SJCRH30 (cell line): Measurements from ENCODE around the gene CENPVL3. TPM values are rescaled to one million over a fixed set of nuclear protein-coding genes. Genes with fewer than 3 reads are reported as not detected.
"Not testable (repeated sequence)": the region's sequence is repeated elsewhere in the genome, so short reads cannot be mapped to it uniquely, and the experiment has no call there.

Experiments
- DNase-seq, 2 experiments: peaks; one replicate each; pipeline ENCODE4 v3.0.0-alpha.2; 2015 to 2020
- H3K27ac ChIP-seq: fragments of 250-450 bp; sonication (Bioruptor Pico); 2 replicates; pipeline ENCODE4 v1.5.1; 2020; ENCODE audit warnings: mild to moderate bottlenecking, moderate library complexity
- H3K27me3 ChIP-seq: fragments of 250-450 bp; sonication (Bioruptor Pico); 2 replicates; pipeline ENCODE4 v1.5.1; 2020; ENCODE audit warnings: mild to moderate bottlenecking, moderate library complexity
- H3K36me3 ChIP-seq: fragments of 250-450 bp; sonication (Bioruptor Pico); 2 replicates; pipeline ENCODE4 v1.5.1; 2020; ENCODE audit warnings: mild to moderate bottlenecking, moderate library complexity
- H3K4me1 ChIP-seq: fragments of 250-450 bp; sonication (Bioruptor Pico); 2 replicates; pipeline ENCODE4 v1.5.1; 2020; ENCODE audit warnings: mild to moderate bottlenecking, moderate library complexity
- H3K4me3 ChIP-seq: fragments of 250-450 bp; sonication (Bioruptor Pico); 2 replicates; pipeline ENCODE4 v1.5.1; 2020; ENCODE audit warnings: mild to moderate bottlenecking, moderate library complexity
- H3K9me3 ChIP-seq: fragments of 250-450 bp; sonication (Bioruptor Pico); replicated peaks from 2 replicates; pipeline ENCODE4 v1.5.1; 2020; ENCODE audit warnings: mild to moderate bottlenecking, moderate library complexity
- total RNA-seq: library from RNA; depleted of rRNA; stranded (reverse); fragments of >200 nt; shearing (Covaris generic); gene quantifications from 2 replicates; pipeline ENCODE4 v1.2.3, GENCODE V29; 2014; rRNA removed

Gene CENPVL3
- total RNA-seq, result not detected in 2 replicates

- DNase-seq, H3K4me3 ChIP-seq: not testable (repeated sequence)
Measured at GRCh38 chrX:51618241-51619155, at the start of gene CENPVL3. Gene CENPVL3, minus strand, starts transcription at chrX:51618912. Its CDS starts 39 bp downstream, at chrX:51618873.

GRCh38 chrX:51665981-51666380, 47.3 kb upstream of the CENPVL3 start:
- Histone ChIP-seq H3K27ac (no peak overlapping the region), H3K27me3 (no peaks in the 10 kb centered on the region), H3K9me3 (no peaks in the 10 kb centered on the region), H3K4me1 (no peaks in the 10 kb centered on the region), H3K4me3 (no peak overlapping the region), H3K36me3 (no peaks in the 10 kb centered on the region)
- DNase-seq, result no peak

More at GRCh38 chrX:51618241-51619155, at the start of gene CENPVL3:
- H3K4me1 ChIP-seq, H3K9me3 ChIP-seq, H3K27ac ChIP-seq, H3K27me3 ChIP-seq, H3K36me3 ChIP-seq: not testable (repeated sequence)

- DNase-seq, result no peak
- Histone ChIP-seq H3K4me3 (no peak overlapping the region), H3K9me3 (no peaks in the 10 kb centered on the region), H3K4me1 (no peaks in the 10 kb centered on the region), H3K36me3 (no peaks in the 10 kb centered on the region), H3K27me3 (no peaks in the 10 kb centered on the region), H3K27ac (no peak overlapping the region)
Measured at GRCh38 chrX:51643377-51643776, 24.7 kb upstream of the CENPVL3 start.

GRCh38 chrX:51641421-51642021, 22.8 kb upstream of the CENPVL3 start:
- H3K27me3 ChIP-seq, result no peaks in the 10 kb centered on the region
- H3K4me3 ChIP-seq, result no peak overlapping the region
- no peak overlapping the region for H3K27ac ChIP-seq
- H3K9me3 ChIP-seq, result no peaks in the 10 kb centered on the region
- peak; percentile 5 to 57 for DNase-seq
- H3K36me3 ChIP-seq, result no peaks in the 10 kb centered on the region
- H3K4me1 ChIP-seq, result no peaks in the 10 kb centered on the region

GRCh38 chrX:51636511-51636910, 17.8 kb upstream of the CENPVL3 start:
- DNase-seq, H3K36me3 ChIP-seq: not testable (repeated sequence)

GRCh38 chrX:51614353-51615012, 4.2 kb downstream of the CENPVL3 start:
- no peaks in the 10 kb centered on the region for H3K27me3 ChIP-seq
- H3K36me3 ChIP-seq, result no peaks in the 10 kb centered on the region
- peak in 1 of 2 experiments; percentile 38 for DNase-seq
- no peak overlapping the region for H3K4me3 ChIP-seq
- no peak overlapping the region for H3K27ac ChIP-seq
- H3K4me1 ChIP-seq, result no peaks in the 10 kb centered on the region
- H3K9me3 ChIP-seq, result no peaks in the 10 kb centered on the region

More at GRCh38 chrX:51636511-51636910, 17.8 kb upstream of the CENPVL3 start:
- H3K4me1 ChIP-seq, H3K27me3 ChIP-seq, H3K4me3 ChIP-seq, H3K9me3 ChIP-seq, H3K27ac ChIP-seq: not testable (repeated sequence)

GRCh38 chrX:51608766-51609165, 9.9 kb downstream of the CENPVL3 start:
- no peaks in the 10 kb centered on the region for H3K9me3 ChIP-seq
- no peak overlapping the region for H3K4me3 ChIP-seq
- H3K27me3 ChIP-seq, result no peaks in the 10 kb centered on the region
- no peaks in the 10 kb centered on the region for H3K4me1 ChIP-seq
- H3K36me3 ChIP-seq, result no peaks in the 10 kb centered on the region
- no peak for DNase-seq
- H3K27ac ChIP-seq, result no peak overlapping the region

GRCh38 chrX:51608126-51608525, 10.6 kb downstream of the CENPVL3 start:
- no peaks in the 10 kb centered on the region for H3K36me3 ChIP-seq
- H3K4me3 ChIP-seq, result no peak overlapping the region
- no peak overlapping the region for H3K27ac ChIP-seq
- no peaks in the 10 kb centered on the region for H3K9me3 ChIP-seq
- no peaks in the 10 kb centered on the region for H3K4me1 ChIP-seq
- no peaks in the 10 kb centered on the region for H3K27me3 ChIP-seq
- no peak for DNase-seq

GRCh38 chrX:51606446-51606845, 12.3 kb downstream of the CENPVL3 start:
- no peaks in the 10 kb centered on the region for H3K9me3 ChIP-seq

GRCh38 chrX:51598899-51599298, 19.8 kb downstream of the CENPVL3 start:
- Histone ChIP-seq H3K27ac (no peak overlapping the region), H3K4me1 (no peaks in the 10 kb centered on the region), H3K27me3 (no peaks in the 10 kb centered on the region), H3K36me3 (no peaks in the 10 kb centered on the region), H3K9me3 (no peaks in the 10 kb centered on the region), H3K4me3 (no peak overlapping the region)
- no peak for DNase-seq

More at GRCh38 chrX:51606446-51606845, 12.3 kb downstream of the CENPVL3 start:
- H3K4me3 ChIP-seq, result no peak overlapping the region
- H3K27ac ChIP-seq, result no peak overlapping the region
- no peaks in the 10 kb centered on the region for H3K27me3 ChIP-seq
- no peaks in the 10 kb centered on the region for H3K4me1 ChIP-seq
- no peaks in the 10 kb centered on the region for H3K36me3 ChIP-seq
- no peak for DNase-seq

- Histone ChIP-seq H3K4me1 (no peaks in the 10 kb centered on the region), H3K9me3 (no peaks in the 10 kb centered on the region), H3K4me3 (no peak overlapping the region), H3K27ac (no peak overlapping the region), H3K36me3 (no peaks in the 10 kb centered on the region), H3K27me3 (no peaks in the 10 kb centered on the region)
- DNase-seq, result no peak
Measured at GRCh38 chrX:51571874-51572273, 46.8 kb downstream of the CENPVL3 start.

- H3K27me3 ChIP-seq, result no peaks in the 10 kb centered on the region
- no peak overlapping the region for H3K27ac ChIP-seq
- no peaks in the 10 kb centered on the region for H3K36me3 ChIP-seq
- no peak for DNase-seq
- H3K9me3 ChIP-seq, result no peaks in the 10 kb centered on the region
- H3K4me3 ChIP-seq, result no peak overlapping the region
- H3K4me1 ChIP-seq, result no peaks in the 10 kb centered on the region
Measured at GRCh38 chrX:51569561-51569960, 49.2 kb downstream of the CENPVL3 start.

GRCh38 chrX:51568586-51568985, 50.1 kb downstream of the CENPVL3 start:
- DNase-seq, result no peak
- no peaks in the 10 kb centered on the region for H3K4me1 ChIP-seq
- no peak overlapping the region for H3K27ac ChIP-seq
- no peaks in the 10 kb centered on the region for H3K9me3 ChIP-seq
- H3K4me3 ChIP-seq, result no peak overlapping the region
- no peaks in the 10 kb centered on the region for H3K27me3 ChIP-seq
- no peaks in the 10 kb centered on the region for H3K36me3 ChIP-seq
